ENCODE results near the gene UBTD1.
A peak's percentile ranks its signal among the peaks of the same experiment; 100 is the strongest.
"Not testable (repeated sequence)": the region's sequence is repeated elsewhere in the genome, so short reads cannot be mapped to it uniquely, and the experiment has no call there.

Gene UBTD1

DNA sequence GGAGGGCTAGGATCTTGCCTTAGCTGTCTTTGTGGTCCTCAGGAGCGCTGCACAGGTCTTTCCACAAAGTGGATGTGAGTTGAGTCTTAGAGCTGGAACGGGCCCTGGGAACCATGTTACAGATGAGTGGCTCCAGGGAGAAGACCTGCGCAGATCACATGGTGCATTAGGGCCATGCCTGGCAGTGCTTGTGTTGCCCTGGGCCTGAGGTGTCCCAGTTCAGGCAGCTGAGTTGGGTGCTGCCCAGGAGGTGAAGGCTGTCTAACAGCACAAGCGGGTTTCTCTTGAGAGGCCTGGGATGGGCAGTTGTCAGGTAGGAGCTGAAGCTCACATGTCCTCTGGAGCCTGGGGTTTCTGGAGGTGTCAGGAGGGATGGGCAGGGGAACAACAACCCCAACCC, 40.1 kb downstream of the UBTD1 start:
- DNase-seq (ENCODE audit: low spot score): no peak

DNA sequence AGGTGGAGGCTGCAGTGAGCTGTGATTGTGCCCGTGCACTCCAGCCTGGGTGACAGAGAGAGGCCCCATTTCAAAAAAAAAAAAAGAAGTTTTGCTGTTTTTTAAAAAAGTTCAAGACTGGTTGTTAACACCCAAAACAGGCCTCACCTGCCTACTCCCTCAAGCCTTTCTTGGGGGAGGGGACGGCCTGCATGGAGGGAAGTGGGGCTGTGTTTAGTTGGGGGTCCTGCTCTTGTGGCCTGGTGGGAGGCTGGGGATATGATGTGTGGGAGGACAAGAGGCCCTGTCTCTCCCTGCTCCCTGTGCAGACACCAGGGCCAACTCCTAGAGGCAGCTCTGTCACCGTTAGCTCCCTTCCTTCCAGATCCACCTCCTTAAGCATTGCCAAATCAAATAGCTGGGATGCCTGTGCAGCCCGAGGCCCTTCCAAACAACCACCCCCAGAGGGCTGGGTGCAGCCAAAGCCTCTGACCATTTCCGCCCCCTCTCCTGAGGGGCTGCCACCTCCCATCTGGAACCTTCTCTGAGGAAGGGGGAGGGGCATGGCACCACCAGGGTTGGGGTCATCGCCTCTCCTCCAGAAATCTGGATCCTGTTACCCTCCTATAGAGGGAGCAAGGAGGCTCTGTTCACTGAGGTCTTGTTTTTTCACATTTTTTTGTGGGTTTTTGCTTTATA, 40.9 kb downstream of the UBTD1 start:
- no peak for DNase-seq (ENCODE audit: low spot score)

DNA sequence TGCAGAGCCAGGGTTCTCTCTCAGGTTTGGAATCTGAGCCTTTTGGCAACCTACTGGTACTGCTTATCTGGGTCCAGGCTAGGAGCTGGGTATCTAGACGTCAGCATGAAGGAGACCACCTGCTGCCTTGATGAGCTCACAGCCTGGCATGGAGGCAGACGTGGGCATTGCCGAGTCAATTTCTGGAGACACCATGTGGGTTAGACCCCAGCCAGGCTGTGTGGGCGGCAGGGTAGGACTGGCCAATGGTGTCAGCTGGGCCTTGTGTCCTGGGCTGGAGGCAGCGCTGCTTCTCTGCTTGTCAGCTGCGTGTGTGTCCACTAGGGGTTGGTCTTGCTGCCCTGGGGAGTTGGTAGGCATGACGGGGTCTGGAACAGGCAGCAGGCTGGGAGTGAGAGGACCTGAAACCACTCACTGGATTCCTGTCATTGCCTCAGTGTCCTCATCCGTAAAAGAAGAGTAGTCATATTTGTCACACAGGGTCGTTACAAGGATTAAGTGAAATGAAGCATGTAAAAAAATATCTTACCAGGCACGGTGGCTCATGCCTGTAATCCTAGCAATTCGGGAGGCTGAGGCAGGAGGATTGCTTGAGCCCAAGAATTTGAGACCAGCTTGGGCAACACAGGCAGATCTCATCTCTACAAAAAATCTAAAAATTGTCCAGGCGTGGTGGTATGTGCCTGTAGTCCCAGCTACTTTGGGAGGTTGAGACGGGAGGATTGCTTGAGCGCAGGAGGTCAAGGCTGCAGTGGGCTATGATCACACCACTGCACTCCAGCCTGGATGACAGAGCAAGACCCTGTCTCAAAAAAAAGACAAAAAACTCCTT, 42.2 kb downstream of the UBTD1 start:
- no peak for DNase-seq (ENCODE audit: low spot score)

DNA sequence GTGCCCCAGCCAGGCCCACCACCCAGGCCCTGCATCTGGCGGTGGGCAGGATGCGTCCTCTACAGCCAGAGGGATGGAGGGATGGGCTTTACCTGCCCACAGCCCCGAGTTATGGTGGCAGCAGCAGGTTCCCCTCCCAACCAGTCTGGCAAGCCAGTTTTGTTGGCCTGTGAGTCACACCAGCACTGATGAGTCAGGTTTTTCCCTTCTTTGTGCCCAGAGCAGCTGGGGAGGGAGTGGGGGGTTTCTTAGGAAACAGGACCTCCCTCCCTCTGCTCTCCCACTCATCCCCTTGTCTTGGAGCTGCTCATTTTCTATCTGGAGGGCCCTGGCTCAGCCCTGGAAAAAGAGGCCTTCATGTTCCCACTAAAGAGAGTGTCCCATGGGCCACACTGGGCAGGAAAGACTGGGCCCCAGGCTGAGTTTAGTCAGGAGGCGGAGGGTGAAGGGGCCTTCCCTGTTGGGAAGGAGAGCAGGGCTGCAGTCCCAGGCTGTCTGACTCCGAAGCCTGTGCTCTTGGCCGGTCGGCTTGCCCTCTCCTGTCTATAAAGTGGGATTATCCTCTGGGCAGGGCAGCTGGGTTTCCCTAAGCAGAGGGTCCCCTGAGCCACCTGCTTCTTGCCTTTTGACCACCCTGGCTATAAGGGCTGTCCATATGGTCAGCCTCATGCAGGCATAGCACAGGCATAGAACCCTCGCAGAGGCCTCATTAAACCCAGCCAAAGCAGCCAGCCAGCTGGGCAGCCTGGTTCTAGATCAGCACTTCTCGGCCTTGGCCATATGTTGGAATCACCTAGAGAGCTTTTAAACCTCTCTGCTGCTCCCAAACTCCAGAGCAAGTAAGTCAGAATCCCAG, 43.7 kb downstream of the UBTD1 start:
- no peak for DNase-seq (ENCODE audit: low spot score)

DNA sequence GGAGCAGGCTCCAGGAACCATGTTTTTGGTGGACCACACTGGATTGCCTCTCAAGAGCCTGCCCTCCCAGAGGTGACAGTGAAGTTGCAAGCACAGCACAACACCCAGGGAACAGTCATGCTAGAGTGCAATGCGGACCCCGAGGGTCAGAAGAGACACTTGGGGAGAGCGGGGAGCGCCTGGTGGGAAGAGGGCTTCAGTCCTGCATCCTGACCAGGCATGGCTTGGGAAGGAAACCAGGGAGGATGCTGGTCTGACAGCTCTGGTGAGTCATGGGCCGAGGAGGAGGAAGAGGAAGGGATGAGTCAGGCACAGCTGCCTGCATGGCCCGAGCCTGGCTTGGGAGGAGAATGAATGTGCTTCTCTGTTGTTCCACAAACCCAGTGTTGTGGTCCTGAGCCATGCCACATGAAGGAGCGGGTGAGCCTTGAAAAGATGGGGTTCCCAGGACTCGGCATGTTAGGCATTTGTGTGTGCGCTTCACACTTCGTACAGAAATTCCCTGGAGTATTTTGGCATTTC, 44.4 kb downstream of the UBTD1 start:
- DNase-seq (ENCODE audit: low spot score): no peak

DNA sequence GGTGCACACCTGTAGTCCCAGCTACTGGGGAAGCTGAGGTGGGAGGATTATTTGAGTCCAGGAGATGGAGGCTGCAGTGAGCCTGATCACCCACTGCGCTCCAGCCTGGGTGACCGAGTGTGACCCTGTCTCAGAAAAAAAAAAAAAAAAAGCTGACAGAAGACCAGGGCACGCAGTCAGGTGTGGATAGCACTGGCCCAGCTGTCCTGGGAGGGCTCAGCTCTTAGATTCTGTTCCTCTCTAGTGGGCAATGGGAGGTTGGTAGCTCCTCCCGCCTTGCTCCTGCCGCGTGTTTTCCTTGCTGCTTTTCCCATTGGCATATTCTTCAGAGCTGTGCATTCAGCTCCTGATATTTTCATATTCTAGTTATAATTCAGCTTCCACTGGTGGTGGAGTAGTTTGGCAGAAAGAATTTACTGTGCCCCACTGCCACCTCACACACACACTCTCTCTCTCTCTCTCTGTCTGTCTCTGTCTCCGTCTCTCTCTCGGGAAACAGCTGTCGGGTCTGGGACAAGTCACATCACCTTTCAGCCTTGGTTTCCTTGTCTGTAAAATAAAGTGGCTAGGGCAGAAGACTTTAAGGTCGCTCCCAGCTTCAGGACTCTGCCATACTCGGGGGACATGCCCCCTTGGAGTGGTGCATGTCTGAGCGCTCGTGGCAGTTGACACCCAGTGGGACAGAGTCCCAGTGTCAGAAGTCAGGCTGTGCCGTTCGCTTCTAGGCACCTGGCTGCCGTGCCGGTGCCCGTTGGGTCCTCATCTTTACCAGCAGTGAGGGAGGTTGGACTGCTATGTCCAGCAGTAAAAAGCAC, 47.9 kb downstream of the UBTD1 start:
- DNase-seq (ENCODE audit: low spot score): no peak

DNA sequence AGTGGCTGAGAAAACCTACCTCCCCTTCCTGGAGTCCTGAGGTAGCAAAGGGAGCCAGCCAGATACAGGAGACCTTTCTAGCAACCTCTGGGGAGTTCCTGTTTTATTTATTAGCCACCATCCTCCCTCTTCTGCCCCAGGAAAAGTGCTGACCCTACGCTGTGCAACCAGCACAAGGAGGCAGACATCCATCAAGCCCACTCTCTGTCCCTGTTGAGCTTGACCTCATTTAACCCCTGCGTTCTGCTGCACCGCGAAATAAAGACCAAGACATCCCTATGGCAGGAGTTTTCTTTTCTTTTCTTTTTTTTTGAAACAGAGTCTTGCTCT, 48.5 kb downstream of the UBTD1 start:
- DNase-seq (ENCODE audit: low spot score): no peak

DNA sequence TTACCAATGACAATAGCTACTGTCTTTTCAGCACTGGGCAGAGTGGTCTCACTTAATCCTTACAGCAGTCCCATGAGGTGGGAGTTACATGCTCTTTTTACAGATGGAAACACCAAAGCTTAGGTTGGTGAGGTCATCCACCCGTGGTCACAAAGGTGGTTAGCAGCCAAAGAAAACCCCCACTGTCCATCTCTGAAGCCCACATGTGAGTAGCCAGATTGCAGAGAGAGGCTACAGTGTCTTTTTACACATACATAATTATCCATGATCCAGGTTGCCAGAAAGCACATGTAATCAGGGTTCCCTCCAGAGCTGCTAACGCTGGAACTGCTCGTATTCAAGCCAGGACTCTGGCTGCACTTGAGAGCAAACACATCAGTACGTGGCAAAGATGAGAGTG, 49.2 kb downstream of the UBTD1 start:
- DNase-seq (ENCODE audit: low spot score): no peak

DNA sequence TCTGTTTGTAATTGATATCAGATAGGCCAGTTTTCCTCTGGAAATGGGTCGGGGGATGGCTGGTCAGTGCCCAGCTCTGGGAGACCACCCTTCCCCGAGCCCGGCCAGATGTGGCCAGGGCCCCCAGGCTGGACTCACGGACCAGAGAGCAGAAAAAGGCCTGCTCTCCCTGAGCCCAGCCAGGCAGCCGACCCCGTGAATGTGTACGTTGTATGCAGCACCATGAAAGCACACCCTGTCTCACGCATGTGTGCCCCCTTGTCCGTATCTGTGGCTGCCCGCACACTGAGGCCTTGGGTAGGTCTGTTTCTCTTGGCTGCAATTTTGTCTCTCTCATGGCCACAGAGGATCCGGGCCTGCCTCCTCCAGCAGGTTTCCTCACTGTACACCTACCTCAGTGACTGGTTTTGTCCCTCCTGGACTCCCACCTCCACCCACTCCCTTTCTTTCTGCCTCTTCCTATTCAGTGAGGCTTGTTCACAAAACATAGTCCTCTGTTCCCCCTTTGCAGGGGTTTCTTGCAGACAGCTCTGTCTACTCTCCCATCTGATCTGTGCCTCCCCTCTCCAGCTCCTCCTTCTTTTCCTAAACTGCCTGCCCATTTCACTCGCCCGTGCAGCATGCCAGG, 50.2 kb downstream of the UBTD1 start:
- DNase-seq (ENCODE audit: low spot score): no peak

DNA sequence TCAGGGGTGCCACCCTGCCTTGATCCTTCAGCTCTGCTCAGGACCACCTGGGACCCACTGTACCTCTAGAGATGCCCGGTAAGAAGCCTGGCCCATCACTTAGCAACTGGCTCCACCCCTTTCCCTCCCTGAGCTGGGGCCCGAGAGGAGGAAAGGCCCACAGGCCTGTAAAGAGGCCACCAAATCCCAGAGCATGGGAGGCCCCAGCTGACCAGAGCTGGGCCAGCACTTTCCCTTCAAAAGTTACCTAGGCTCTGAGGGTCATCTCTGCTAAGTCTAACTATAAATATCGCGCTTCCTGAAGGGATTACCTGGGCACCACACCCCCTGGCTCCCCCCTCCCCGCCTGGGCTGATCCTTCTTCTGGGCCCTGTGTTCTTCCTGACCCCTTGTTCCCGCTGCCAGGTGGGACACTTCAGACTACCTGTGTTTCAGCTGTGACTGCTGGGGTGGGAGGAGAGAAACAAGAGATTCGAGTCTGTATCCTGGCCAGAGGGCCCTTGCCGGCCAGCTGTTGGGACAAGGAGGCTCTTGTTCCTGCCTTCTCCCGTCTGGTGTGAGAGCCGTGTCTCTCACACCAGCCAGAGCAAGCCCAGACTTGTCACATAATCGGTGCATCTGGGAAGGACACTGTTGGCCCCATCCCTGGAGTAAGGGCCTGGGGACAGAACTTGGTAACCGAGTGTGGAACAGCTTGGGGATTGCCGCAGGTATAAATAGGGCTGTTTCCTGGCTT, 51.0 kb downstream of the UBTD1 start:
- no peak for DNase-seq (ENCODE audit: low spot score)

DNA sequence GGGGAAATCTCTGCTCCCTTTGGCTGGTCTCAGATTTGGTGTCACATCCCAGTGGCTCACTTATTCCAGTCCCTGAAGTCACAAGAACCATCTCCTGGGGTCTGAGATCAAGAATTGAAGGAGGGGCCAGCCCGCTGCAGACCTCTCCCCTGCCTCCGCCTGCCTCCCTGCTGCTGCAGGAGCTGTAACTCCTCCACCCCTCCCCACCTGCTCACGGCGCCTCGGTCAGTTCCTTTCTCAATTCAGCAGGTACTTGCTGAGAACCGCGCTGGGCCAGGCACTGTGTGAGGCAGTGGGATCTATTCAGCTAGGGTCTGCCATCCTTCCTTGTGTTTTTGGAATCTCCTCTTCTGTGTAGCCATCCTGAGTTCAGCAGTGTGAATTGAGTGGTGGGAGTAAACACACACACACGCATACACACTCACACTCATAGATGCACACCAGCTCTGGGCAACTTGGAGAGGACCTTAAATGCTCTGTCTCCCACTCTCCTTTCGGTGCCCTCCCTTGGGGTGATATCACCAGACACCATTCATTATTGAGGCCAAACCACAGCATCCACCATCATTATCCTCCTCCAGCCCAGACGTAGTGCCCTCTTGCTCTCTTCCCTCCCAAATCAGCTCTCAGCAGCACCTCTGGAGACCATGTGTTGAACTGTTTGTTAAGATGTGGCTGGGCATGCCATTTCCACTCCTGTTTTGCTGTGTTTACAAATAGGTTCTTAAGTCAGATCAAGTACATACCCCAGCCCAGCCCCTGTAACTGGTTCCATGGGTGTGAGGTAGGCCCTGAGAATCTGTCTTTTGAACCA, 51.8 kb downstream of the UBTD1 start:
- no peak for DNase-seq (ENCODE audit: low spot score)

DNA sequence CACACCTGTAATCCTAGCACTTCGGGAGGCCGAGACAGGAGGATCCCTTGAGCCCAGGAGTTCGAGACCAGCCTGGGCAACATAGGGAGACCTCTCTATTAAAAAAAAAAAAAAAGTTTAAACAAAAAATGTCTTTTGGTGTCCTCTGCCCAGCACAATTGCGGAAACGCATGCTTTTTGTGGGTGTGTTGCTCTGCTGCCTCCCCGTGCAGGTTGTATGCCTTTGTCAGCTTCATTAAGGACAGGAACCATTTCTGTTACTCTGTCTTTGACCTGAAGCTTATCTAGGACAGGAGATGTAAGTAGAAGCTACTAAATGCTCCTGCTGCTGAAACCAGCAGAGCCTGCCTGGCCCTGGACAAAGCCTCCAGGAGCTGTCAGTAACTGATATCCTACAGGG, 52.5 kb downstream of the UBTD1 start:
- no peak for DNase-seq (ENCODE audit: low spot score)

DNA sequence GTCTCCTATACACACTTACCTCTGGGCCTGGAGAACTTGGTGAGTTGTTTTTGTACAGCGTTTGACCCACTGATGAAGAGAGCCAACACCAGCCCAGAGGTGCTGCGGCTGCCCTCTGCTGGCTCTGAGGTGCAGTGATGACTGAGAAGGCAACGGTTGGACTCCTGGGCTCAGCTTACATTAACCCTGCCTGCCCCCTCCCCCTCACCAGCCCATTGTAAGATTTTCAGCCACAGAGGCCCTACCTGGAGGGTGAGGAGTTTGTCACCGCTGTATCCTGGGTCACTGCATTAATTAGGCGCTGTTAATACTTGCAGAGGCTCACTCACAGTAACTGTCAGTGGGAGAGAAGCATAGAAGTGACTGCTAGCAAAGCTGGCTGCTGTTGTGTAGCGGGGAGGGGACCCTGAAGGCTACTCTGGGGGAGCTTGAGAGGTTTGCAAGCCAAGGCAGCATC, 54.9 kb downstream of the UBTD1 start:
- DNase-seq (ENCODE audit: low spot score): peak; percentile 75

DNA sequence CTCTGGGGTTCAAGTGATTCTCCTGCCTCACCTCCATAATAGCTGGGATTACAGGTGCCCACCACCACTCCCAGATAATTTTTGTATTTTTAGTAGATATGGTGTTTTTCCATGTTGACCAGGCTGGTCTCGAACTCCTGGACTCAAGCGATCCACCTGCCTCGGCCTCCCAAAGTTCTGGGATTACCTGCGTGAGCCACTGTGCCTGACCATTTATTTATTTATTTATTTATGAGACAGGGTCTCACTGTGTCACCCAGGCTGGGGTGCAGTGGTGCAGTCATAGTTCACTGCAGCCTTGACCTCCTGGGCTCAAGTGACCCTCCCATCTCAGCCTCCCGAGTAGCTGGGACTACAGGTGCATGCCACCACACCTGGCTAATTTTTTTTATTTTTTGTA, 55.6 kb downstream of the UBTD1 start:
- DNase-seq (ENCODE audit: low spot score): not testable (repeated sequence)

DNA sequence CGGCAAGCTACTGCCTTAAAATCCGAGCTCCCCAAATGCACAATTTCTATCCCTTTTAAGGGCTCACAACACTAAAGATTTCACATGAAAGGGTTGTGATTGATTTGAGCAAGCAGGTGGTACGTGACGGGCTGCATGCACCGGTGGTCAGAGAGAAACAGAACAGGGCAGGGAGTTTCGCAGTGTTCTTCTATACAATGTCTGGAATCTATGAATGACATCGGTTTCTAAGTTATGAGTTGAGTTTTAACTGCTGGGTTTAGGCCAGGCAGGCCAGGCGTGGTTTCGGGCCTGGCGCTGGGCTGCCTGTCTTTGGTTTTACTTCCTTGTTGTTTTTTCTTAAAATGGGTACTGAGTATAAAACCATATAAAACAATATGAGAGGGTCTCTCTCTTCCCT, 56.8 kb downstream of the UBTD1 start:
- DNase-seq (ENCODE audit: low spot score): not testable (repeated sequence)

DNA sequence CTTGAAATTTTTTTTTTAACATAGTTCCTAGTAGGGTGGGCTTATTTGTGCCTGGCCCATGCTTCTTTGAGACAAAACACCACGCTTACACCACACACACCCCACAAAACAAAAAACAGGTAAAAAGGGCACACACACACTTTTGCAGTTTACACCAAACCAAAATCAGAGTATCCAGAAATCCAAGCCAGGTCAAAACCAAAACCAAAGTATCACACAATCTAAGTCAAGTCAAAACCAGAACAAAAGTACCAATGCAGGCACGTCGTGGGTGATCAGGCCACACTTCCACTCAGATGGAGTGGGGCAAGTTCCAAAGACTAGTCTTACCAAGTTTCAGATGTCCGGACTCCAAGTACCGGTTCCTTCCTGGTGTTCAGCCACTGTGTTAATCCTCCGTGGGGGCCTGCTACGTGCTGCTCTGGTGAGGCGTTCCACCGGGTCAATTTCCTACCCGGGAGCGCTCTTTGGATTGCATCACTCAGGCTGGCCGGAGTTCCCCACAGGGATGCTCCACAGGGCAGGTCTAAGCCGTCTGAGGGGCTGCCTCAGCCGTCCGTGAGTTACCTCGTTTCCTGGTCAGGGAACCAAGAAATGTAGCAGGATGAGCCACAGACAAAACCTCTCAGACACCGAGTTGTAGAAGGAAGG, 62.1 kb downstream of the UBTD1 start:
- not testable (repeated sequence) for DNase-seq (ENCODE audit: low spot score)

DNA sequence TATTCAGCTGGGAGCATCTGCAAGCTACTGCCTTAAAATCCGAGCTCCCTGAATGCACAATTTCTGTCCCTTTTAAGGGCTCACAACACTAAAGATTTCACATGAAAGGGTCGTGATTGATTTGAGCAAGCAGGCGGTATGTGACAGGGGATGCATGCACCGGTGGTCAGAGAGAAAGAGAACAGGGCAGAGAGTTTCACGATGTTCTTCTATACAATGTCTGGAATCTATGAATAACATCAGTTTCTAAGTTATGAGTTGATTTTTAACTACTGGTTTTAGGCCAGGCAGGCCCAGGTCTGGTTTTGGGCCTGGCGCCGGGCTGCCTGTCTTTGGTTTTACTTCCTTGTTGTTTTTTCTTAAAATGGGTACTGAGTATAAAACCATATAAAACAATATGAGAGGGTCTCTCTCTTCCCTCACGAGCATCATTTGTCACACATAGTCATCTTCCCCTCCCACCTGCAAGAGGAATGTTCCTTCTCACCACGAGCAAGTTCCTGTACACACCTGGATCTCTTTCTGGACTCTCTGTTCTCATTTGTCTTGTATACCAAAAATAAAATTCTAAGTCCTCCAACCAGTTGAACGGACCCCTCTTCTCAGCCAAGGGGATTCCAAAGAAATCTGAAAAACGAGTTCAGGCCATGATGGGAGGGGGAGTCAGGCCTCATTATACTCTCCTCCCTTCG, 62.8 kb downstream of the UBTD1 start:
- not testable (repeated sequence) for DNase-seq (ENCODE audit: low spot score)

DNA sequence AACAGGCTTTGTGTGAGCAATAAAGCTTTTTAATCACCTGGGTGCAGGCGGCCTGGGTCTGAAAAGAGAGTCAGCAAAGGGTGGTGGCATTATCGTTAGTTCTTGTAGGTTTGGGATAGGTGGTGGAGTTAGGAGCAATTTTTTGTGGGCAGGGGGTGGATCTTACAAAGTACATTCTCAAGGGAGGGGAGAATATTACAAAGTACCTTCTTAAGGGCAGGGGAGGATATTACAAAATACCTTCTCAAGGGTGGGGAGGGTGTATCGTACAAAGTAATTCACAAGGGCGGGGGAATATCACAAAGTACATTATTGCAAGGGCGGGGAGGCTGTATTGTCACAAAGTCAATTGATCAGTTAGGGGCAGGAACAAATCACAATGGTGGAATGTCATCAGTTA, 63.6 kb downstream of the UBTD1 start:
- not testable (repeated sequence) for DNase-seq (ENCODE audit: low spot score)

All from NAMALWA (cell line).